ENCODE results near the gene MYOF. TPM values are rescaled to one million over a fixed set of nuclear protein-coding genes. Genes with fewer than 3 reads are reported as not detected.

The MYOF gene
- total and polyA plus RNA-seq, 9 of the 15 experiments (the other 6 are each of a cell fraction or from before 2014, with no cell fraction given), result 0.06 to 0.27 TPM; not detected in 7

GRCh38 chr10:93417266-93417665 is 64.9 kb downstream of the MYOF start:
- Histone ChIP-seq H3K9me1 (ENCODE audit: control insufficient read depth, insufficient read depth, low read length) (no peaks in the 10 kb centered on the region), H3K79me2 (ENCODE audit: control insufficient read depth, insufficient read depth, low read length) (no peaks in the 10 kb centered on the region), H3K4me1 (replicated peaks in 1 of 2; ENCODE audit: control insufficient read depth in 2 of 2, insufficient read depth in 2 of 2, low read length in 2 of 2) (no peaks in the 10 kb centered on the region), H3K36me3 (ENCODE audit: control insufficient read depth, insufficient read depth, low read length) (no peaks in the 10 kb centered on the region), H3K9ac (ENCODE audit: insufficient read depth in 1 of 2, low read depth in 2 of 2, low read length in 2 of 2) (no peak overlapping the region), H3K9me3 (replicated peaks; ENCODE audit: control insufficient read depth, insufficient read depth, low read depth, low read length) (no peaks in the 10 kb centered on the region), H3K27me3 (ENCODE audit: control insufficient read depth in 2 of 2, insufficient read depth in 2 of 2, low read length in 2 of 2) (peaks cover 4 to 18% of the 10 kb centered on the region in 2 experiments), H2AFZ (ENCODE audit: low read depth, low read length) (no peak overlapping the region), H3K4me3 (no peak overlapping the region), H4K20me1 (replicated peaks; ENCODE audit: control insufficient read depth, insufficient read depth, low read length) (no peaks in the 10 kb centered on the region), H3K4me2 (ENCODE audit: insufficient read depth, low read length) (no peak overlapping the region), H3K27ac (ENCODE audit: extremely low read depth, low read depth, low read length) (no peak overlapping the region)
- ChIA-PET POLR2A (no interaction called here), CTCF (ENCODE audit: low intra/inter-chr PET ratio) (no interaction called here)
- in situ Hi-C loops (cut with MboI), result no loop called here
- BruUV-seq (replicated peaks), result no TSS peak
- DNase-seq (ENCODE audit: extremely low read depth in 1 of 4, low spot score in 3 of 4) (no peak), FAIRE-seq (no peak), ATAC-seq (no peak)
- intact Hi-C loops (cut with micrococcal nuclease), result no loop called here
- TF ChIP-seq GTF2B (IDR thresholded peaks at IDR 0.05; ENCODE audit: extremely low read depth, insufficient read length), result no peak
- no peak for TF ChIP-seq ZFPM2 (CRISPR knock-in tag; IDR thresholded peaks at IDR 0.05)
- no peak for TF ChIP-seq NFE2 (IDR thresholded peaks at IDR 0.05; ENCODE audit: low read depth)
- no peak for TF ChIP-seq ZNF699 (CRISPR knock-in tag; IDR thresholded peaks at IDR 0.05; ENCODE audit: insufficient replicate concordance)
- TF ChIP-seq GTF2F1 (IDR thresholded peaks at IDR 0.05; ENCODE audit: low read depth, low read length), result no peak
- TF ChIP-seq REST (IDR thresholded peaks at IDR 0.05; ENCODE audit: borderline replicate concordance), result peak; percentile 45; the same call in 1 of the 2 replicates
- no peak for TF ChIP-seq REST (CRISPR knock-in tag; IDR thresholded peaks at IDR 0.05; ENCODE audit: low read depth)
- TF ChIP-seq HNRNPUL1 (IDR thresholded peaks at IDR 0.05; ENCODE audit: low read length), result no peak
- TF ChIP-seq ZNF583 (CRISPR knock-in tag; IDR thresholded peaks at IDR 0.05), result no peak
- no peak for TF ChIP-seq HMGN3 (IDR thresholded peaks at IDR 0.05; ENCODE audit: borderline replicate concordance, extremely low read depth, insufficient read length, low read depth, low read length)
- 0% methylated on average over 2 of the region's 3 CpGs for WGBS (ENCODE audit: insufficient coverage, low coverage, missing lambda C conversion rate)

Data from K562 (cell line).